ENCODE results near the gene ASB5. TPM values are rescaled to one million over a fixed set of nuclear protein-coding genes. Genes with fewer than 3 reads are reported as not detected.
"Not testable (repeated sequence)": the region's sequence is repeated elsewhere in the genome, so short reads cannot be mapped to it uniquely, and the experiment has no call there.

The ASB5 gene
- polyA plus RNA-seq, 1 donor from 2014 or later = not detected

DNA sequence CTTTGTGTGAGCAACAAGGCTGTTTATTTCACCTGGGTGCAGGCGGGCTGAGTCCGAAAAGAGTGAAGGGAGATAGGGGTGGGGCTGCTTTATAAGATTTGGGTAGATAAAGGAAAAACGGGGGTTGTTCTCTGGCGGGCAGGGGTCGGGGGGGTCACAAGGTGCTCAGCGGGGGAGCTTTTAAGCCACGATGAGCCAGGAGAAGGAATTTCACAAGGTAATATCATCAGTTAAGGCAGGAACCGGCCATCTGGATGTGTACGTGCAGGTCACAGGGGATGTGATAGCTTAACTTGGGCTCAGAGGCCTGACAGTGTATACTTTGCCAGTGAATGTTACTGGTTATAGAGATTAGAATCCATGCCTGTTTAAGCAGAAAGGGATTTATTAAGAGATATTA is 31.0 kb upstream of the ASB5 start:
- no peaks in the 10 kb centered on the region for H3K27me3 ChIP-seq (ENCODE audit: insufficient read depth, low read depth, low read length)
- TF ChIP-seq TAF1 (IDR thresholded peaks at IDR 0.05; ENCODE audit: low read depth) (no peak), MXI1 (conservative IDR thresholded peaks at IDR 0.05; ENCODE audit: poor library complexity, severe bottlenecking) (no peak), EP300 (conservative IDR thresholded peaks at IDR 0.05; ENCODE audit: poor library complexity, severe bottlenecking) (no peak), POLR2AphosphoS5 (IDR thresholded peaks at IDR 0.05) (no peak), RAD21 (conservative IDR thresholded peaks at IDR 0.05) (no peak), SMC3 (conservative IDR thresholded peaks at IDR 0.05; ENCODE audit: poor library complexity) (no peak), EZH2 (IDR thresholded peaks at IDR 0.05; ENCODE audit: borderline replicate concordance, insufficient read depth, low read length, poor library complexity, severe bottlenecking) (no peak)
- TF ChIP-seq, protein P1, sequence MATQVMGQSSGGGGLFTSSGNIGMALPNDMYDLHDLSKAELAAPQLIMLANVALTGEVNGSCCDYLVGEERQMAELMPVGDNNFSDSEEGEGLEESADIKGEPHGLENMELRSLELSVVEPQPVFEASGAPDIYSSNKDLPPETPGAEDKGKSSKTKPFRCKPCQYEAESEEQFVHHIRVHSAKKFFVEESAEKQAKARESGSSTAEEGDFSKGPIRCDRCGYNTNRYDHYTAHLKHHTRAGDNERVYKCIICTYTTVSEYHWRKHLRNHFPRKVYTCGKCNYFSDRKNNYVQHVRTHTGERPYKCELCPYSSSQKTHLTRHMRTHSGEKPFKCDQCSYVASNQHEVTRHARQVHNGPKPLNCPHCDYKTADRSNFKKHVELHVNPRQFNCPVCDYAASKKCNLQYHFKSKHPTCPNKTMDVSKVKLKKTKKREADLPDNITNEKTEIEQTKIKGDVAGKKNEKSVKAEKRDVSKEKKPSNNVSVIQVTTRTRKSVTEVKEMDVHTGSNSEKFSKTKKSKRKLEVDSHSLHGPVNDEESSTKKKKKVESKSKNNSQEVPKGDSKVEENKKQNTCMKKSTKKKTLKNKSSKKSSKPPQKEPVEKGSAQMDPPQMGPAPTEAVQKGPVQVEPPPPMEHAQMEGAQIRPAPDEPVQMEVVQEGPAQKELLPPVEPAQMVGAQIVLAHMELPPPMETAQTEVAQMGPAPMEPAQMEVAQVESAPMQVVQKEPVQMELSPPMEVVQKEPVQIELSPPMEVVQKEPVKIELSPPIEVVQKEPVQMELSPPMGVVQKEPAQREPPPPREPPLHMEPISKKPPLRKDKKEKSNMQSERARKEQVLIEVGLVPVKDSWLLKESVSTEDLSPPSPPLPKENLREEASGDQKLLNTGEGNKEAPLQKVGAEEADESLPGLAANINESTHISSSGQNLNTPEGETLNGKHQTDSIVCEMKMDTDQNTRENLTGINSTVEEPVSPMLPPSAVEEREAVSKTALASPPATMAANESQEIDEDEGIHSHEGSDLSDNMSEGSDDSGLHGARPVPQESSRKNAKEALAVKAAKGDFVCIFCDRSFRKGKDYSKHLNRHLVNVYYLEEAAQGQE (IDR thresholded peaks at IDR 0.05; ENCODE audit: borderline replicate concordance) = no peak
- TF ChIP-seq, protein P2, sequence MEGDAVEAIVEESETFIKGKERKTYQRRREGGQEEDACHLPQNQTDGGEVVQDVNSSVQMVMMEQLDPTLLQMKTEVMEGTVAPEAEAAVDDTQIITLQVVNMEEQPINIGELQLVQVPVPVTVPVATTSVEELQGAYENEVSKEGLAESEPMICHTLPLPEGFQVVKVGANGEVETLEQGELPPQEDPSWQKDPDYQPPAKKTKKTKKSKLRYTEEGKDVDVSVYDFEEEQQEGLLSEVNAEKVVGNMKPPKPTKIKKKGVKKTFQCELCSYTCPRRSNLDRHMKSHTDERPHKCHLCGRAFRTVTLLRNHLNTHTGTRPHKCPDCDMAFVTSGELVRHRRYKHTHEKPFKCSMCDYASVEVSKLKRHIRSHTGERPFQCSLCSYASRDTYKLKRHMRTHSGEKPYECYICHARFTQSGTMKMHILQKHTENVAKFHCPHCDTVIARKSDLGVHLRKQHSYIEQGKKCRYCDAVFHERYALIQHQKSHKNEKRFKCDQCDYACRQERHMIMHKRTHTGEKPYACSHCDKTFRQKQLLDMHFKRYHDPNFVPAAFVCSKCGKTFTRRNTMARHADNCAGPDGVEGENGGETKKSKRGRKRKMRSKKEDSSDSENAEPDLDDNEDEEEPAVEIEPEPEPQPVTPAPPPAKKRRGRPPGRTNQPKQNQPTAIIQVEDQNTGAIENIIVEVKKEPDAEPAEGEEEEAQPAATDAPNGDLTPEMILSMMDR (IDR thresholded peaks at IDR 0.05; ENCODE audit: poor library complexity, severe bottlenecking) = no peak

DNA sequence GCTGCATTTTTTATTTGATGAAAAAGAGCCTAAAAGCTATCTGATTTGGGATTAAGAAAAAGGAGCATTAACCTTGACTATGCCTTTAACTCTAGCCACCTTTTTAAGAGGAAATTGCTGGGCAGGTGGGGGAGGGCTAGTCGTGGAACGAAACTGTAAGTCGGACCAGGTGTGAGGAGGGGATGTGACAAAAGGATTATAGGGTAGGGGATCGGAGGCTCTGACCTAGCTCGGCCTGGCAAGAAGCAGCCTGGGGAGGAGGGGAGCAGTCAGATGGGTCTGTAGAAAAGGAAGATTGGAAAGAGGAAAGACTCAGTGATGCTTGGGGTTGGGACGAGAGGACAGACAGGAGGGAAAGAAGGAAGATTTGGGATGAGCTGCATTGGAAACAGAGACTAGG is 29.6 kb upstream of the ASB5 start:
- no peaks in the 10 kb centered on the region for H3K36me3 ChIP-seq (ENCODE audit: insufficient read depth, low read length)

More for the DNA sequence above, 31.0 kb upstream of the ASB5 start:
- Histone ChIP-seq H3K9me2 (ENCODE audit: insufficient read depth, low read length) (no peaks in the 10 kb centered on the region), H3K9ac (ENCODE audit: low read length) (no peak overlapping the region), H3K4me3 (ENCODE audit: low read length) (no peak overlapping the region), H3F3A (ENCODE audit: insufficient read depth, low read length, poor library complexity, severe bottlenecking) (no peaks in the 10 kb centered on the region), H3K4me2 (ENCODE audit: low read length) (no peak overlapping the region), H3K27ac (ENCODE audit: low read length) (no peak overlapping the region), H3K79me2 (replicated peaks; ENCODE audit: insufficient read depth, low read length) (no peaks in the 10 kb centered on the region), H4K20me1 (ENCODE audit: insufficient read depth) (no peaks in the 10 kb centered on the region), H3K36me3 (ENCODE audit: insufficient read depth, low read length) (no peaks in the 10 kb centered on the region), H3K9me3 (ENCODE audit: low read length) (no peaks in the 10 kb centered on the region), H2AFZ (ENCODE audit: low read depth, low read length) (no peak overlapping the region)

DNA sequence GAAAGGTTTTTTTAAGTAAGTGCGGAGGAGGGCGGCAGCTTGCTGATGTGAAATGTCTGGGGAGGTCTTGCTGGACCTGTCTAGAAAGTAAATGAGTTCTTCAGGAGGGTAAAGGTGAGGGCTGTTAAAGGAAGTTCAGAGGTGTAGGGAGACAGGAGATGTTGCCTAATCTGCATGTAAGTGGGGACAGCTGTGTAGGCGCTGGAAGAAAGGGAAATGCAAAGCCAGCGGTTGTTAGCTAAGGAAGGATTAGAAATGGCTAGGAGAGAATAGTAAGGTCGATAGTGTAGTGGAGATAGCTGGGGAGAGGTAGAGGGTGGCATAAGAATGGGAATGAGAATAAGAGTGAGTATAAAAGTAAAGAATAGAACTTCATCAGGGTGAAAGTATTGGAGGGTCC is 26.9 kb upstream of the ASB5 start:
- not testable (repeated sequence) for H3K27ac ChIP-seq (ENCODE audit: low read length); H4K20me1 ChIP-seq (ENCODE audit: insufficient read depth); H3K9ac ChIP-seq (ENCODE audit: low read length); H3K36me3 ChIP-seq (ENCODE audit: insufficient read depth, low read length); H3K79me2 ChIP-seq (replicated peaks; ENCODE audit: insufficient read depth, low read length); H3K9me2 ChIP-seq (ENCODE audit: insufficient read depth, low read length); H3K4me3 ChIP-seq (ENCODE audit: low read length); H2AFZ ChIP-seq (ENCODE audit: low read depth, low read length); H3K4me2 ChIP-seq (ENCODE audit: low read length); H3F3A ChIP-seq (ENCODE audit: insufficient read depth, low read length, poor library complexity, severe bottlenecking); H3K9me3 ChIP-seq (ENCODE audit: low read length); H3K27me3 ChIP-seq (ENCODE audit: insufficient read depth, low read depth, low read length)

More for the DNA sequence above, 29.6 kb upstream of the ASB5 start:
- no peak overlapping the region for H3K9ac ChIP-seq (ENCODE audit: low read length)
- H3K9me3 ChIP-seq (ENCODE audit: low read length) = no peaks in the 10 kb centered on the region
- no peak overlapping the region for H3K27ac ChIP-seq (ENCODE audit: low read length)
- no peak overlapping the region for H3K4me2 ChIP-seq (ENCODE audit: low read length)
- TF ChIP-seq, protein P1 (IDR thresholded peaks at IDR 0.05; ENCODE audit: borderline replicate concordance) = no peak
- H2AFZ ChIP-seq (ENCODE audit: low read depth, low read length) = no peak overlapping the region
- H3K27me3 ChIP-seq (ENCODE audit: insufficient read depth, low read depth, low read length) = no peaks in the 10 kb centered on the region
- no peaks in the 10 kb centered on the region for H3K9me2 ChIP-seq (ENCODE audit: insufficient read depth, low read length)
- H3K79me2 ChIP-seq (replicated peaks; ENCODE audit: insufficient read depth, low read length) = no peaks in the 10 kb centered on the region
- H3F3A ChIP-seq (ENCODE audit: insufficient read depth, low read length, poor library complexity, severe bottlenecking) = no peaks in the 10 kb centered on the region
- no peak overlapping the region for H3K4me3 ChIP-seq (ENCODE audit: low read length)
- no peaks in the 10 kb centered on the region for H4K20me1 ChIP-seq (ENCODE audit: insufficient read depth)
